GM21619 (cell line): ENCODE measurements around the gene ITGB3.
A peak's percentile ranks its signal among the peaks of the same experiment; 100 is the strongest.
"Not testable (repeated sequence)": the region's sequence is repeated elsewhere in the genome, so short reads cannot be mapped to it uniquely, and the experiment has no call there.

Source experiments
- ATAC-seq: cut with Tn5 transposase; IDR thresholded peaks from one replicate; pipeline ENCODE4 v1.9.1; 2021; ENCODE audit not compliant: unreplicated experiment

Gene ITGB3

GRCh38 chr17:47222047-47222446 lies 31.6 kb upstream of the ITGB3 start:
- ATAC-seq: no peak

DNA sequence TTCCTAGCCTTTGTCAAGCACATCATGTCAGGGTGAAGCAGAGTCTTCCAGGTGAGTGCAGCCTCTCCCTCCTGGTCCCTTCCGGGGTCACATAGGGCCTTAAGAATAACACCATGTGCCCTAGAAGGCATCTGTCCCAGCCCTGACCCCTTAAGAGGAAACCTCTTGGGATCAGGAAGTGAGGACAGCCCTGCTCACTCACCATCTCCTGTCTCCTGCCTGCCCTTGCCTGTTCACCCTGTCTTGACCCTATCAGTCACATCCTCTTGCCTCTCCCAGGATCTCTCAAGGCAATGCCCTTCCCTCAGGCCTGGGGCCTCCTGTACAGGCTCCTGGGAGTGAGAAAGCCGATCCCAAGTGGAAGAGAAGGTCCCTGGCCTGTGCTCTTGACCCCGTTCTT lies 30.6 kb upstream of the ITGB3 start:
- ATAC-seq: no peak

GRCh38 chr17:47223460-47223859 lies 30.2 kb upstream of the ITGB3 start:
- no peak for ATAC-seq

- not testable (repeated sequence) for ATAC-seq
Observed at GRCh38 chr17:47224077-47224476, 29.6 kb upstream of the ITGB3 start.

DNA sequence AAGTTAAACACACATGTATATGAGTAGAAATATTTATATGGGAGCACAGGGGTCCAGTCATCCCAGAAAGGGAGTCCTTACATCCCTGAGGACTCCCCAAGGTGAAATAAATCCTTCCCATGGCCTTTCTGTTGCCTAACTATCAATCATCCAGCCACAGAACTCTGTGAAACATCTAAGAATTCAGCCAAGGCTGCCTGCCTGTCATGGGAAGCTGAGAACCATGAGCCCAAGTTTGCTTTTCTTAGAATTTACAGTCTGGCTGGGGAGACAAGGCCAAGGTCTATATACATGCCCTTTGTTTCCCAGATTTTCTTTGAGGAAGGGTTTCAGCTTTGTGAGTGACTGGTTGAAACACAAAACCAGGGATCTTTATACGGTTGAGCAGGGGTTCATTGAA lies 28.7 kb upstream of the ITGB3 start:
- ATAC-seq: no peak

DNA sequence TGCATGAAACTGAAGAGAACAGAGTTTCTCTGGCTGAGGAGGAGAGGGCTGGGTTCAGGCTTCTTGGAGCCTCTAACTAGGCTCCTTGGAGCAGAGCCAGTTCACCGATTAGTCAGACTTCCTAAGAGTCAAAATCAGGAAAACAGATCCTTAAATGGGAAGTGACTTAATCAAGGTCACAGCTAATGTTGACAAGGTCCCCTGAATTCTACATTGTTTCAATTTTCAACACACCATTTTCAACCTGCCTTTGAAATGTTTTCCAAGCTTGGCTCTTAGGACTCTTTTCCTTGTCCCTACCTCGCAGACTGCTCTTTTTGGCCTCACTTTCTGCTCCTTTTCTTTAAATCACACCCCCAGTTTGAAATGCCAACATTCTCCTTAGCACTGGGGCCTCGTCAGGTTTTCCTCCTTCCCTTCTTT lies 28.2 kb upstream of the ITGB3 start:
- ATAC-seq: no peak

DNA sequence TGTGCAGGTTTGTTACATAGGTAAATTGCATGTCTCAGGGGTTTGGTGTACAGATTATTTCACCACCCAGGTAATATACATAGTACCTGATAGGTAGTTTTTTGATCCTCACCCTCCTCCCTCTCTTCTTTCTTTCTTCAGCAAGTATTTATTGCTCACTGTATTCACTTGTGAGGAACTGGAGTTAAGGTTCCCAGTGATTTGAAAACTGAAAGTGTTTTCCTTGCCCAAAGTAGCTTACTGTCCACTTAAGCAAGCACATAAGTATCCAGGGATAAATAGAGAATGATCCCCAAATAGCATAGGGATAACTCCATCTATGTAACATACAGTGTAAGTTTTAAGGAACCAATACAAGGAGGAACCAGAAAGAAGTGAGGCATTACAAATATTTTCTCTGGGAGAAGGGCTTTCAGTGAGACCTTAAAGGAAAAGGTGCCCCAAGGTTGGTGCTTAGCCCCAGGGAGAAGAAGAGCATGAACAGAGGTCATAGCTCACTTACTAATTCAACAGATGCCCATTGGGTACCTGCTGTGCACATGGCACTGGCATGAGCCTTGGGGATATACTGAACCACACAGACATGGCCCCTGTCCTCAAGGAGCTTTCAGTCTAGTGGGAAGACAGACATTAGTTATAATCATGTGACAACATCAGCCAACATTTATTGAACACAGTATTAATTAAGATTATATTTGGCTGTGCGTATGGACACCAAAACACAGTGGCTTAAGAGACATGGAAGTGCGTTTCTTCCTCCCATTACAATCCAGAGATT lies 27.5 kb upstream of the ITGB3 start:
- no peak for ATAC-seq

- ATAC-seq: no peak
Observed at GRCh38 chr17:47227862-47228261, 25.8 kb upstream of the ITGB3 start.

DNA sequence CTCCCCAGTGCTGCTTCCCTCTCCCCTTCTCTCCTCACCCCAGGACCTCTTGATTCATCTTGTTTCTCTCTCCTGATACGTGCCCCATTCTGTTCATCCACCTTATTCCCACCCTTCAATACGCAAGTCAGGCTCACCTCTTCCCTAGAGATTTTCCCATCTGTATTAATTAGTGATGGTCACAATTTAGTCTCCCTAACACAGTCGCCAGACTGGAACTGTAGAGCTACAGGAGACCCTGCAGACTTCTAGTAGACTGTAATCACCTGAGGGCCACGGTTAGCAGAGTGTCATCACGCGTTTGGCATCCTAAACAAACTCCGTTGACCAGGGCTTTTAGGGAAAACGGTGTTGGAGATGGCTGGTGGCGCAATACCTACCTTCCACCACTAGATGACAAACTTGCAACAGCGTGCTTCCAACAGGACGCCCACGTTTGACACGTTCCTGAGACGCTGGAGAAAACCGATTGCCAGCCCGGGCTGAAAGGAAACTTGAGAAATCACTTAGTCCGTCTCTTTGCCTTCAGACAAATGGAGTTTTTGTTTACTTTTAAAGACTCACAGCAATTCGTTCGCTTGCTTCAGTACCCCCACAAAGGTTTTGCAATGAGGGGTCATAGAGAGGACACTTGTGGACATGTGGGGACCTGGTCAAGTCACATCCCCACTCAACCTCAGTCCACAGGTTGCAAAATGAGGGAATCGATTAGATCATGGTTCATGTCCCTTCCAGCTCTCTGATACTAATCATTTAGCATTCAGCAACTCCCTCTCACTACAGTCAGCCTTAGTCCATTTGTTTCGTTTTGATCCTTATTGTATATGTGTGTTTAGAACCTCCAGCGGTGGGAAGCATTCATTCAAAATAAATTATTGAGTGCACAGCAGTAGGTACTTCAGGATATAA lies 23.8 kb upstream of the ITGB3 start:
- ATAC-seq: peak; percentile 64

- no peak for ATAC-seq
Observed at GRCh38 chr17:47230864-47231263, 22.8 kb upstream of the ITGB3 start.

DNA sequence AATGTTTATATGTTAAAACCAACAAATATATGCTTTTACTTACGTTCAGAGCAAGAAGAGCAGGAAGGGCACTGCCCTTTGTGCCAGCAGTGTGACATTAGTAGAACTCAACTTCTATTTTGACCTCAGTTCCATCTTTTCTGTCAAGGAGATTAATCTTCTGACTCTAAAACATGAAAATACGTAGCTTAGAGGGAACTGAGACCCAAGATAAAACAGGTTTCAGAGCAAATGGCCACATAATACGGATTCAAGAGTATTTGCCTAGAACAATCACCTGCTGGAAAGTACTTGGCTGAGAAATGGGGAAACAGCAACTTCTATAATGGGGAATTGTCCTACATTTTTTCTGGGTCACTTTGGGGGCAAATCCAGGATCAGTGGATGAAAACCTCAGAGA lies 22.3 kb upstream of the ITGB3 start:
- ATAC-seq: no peak

- no peak for ATAC-seq
Observed at GRCh38 chr17:47231866-47232265, 21.8 kb upstream of the ITGB3 start.

DNA sequence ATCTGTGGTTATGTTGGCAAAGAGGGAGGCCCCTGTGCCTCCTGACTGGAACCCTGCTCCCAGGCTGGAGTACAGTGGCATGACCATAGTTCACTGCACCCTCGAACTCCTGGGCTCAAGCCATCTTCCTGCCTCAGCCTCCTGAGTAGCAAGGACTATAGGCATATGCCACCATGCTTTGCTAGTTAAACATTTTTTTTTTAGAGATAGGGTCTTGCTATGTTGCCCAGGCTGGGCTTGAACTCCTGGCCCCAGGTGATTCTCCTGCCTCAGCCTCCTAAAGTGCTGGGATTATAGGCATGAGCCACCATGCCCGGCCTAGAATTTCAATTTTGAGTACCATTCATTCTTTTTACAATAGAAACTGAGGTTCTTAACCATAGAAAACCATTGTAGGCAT lies 21.2 kb upstream of the ITGB3 start:
- ATAC-seq: no peak

DNA sequence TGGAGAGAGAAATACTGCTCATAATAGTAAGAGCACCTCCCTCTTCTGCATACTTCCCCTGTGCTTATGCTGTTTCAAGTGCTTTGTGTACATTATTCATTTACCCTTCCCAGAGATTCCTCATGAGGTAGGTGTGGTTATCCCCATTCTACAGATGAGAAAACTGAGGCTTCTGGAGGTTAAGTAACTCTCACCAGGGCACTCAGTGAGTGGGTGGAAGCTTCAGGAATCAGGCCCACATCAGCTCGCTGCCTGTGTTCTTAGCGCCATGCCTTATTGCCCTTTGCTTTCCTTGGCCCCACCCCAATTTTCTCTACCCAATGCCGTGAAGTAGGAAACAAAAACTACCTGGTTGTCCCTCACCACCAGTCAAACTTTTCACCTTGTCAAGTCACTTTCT lies 18.1 kb upstream of the ITGB3 start:
- ATAC-seq: no peak

DNA sequence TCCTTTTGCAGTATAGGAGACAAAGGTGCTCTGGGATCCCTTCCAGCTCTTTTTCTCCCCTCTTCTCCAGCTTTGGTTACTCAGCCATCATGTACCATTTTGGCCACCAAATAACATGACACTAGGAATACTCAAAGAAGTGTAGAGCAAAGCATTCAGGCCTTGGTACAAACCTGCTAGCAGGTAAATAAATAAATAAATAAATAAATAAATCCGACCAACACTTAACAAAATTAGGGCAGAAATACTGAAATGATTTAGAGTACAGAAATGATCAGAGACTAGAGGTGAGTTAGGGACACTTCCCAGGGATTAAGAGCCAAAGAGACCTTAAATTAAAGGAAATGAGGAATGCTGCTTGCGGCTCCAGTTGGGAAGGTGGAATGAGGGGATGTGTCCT lies 17.7 kb upstream of the ITGB3 start:
- ATAC-seq: no peak

DNA sequence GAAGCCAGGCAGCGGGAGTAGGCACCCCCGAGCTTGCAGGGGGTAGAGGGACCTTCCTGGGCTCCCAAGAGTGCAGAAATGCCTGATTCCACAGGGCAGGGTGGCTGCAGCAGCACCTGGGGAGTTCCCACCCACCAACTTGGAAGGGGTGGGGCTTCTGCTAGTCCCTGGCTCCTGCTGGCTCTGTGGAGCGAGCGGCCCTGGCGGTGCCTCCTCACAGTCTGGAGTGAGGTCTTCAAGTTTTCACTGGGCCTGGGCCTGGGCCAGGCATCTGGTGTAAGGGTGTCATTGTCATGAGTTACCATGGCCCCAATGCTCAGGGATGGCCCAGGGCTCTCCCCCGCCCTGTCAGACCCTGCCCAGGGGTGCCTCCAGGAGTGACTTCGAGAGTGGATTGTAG lies 15.8 kb upstream of the ITGB3 start:
- no peak for ATAC-seq

DNA sequence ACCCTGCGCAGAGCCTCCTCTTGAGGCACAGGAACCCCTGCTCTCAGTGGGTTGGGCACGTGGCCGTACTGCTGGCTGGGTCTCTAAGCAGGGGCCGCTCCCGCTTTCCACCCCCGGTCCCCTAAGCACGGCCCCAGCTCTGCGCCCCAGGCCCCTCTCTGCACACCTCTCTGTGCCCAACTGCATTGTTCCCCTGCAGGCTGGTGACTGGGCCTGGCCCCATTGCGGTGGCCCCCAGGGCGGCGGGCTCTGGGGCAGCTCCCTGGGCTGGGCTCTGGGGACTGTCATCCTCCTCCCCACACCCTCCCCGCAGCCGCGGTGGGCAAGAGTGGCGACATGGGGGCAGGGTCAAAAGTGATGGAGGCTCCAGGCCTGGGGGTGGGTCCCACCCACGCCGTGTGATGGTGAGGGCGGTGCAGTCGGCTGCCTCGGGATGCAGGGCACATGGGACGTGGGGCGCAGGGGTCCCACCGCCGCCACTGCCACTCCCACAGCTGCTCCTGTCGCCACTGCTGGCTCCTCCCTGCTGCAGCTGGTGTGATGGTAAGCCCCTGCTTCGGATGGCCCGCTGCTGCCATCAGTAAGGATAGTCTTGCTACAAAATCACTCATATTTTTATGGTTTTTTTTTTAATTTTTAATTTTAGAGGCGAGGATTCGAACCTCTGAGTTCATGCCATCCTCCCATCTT lies 15.2 kb upstream of the ITGB3 start:
- no peak for ATAC-seq

- no peak for ATAC-seq
Observed at GRCh38 chr17:47239619-47239966, 14.0 kb upstream of the ITGB3 start.

DNA sequence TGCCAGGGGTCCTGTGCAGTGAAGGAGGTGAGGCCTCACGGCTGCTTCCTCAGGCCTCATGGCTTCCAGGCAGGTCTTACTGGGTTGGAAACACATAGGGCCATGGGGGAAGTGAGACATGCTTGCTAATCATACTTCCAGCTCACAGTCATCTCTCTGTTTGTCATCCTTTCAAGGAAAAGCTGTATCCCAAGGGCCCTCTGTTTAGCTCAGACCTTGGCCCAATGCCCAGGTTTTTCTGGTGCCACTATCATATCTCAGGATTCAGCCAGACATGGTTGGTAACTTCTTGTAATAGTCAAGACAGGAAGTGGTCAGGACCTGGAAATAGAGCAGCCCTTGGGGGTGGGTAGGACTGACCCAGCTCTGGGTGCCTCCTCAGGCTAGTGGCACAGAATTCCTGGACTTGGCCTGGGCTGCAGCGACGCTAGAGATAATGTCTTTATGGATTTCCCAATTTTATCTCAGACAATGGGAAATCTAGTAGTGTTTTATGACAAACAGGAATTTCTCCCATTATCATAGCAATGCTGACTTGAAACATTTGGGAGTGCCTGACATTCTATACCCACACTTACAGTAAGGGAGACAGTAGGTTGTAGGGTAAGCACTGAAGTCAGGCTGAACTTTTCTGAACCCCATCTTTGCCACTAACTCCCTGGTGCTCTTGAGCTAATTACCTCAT lies 13.5 kb upstream of the ITGB3 start:
- ATAC-seq: no peak

DNA sequence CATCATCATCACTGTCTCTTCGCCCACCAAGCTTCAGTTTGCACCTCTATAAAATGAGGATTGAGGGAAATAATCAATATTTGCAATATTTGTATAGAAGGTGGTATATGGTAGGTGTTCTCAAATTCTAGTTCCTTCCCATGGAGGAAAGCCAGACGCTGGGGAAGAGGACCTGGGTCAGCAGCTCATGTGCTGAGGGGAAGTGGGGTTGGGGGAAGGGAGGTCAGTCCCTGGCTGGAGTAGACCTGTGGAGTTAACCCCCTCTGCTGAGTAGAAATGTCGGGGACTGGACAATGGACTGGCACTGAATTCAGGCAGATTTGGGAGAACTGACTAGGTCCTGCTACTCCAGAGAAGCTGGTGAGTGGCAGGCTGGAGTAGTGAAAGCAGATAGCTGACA lies 12.8 kb upstream of the ITGB3 start:
- ATAC-seq: no peak

DNA sequence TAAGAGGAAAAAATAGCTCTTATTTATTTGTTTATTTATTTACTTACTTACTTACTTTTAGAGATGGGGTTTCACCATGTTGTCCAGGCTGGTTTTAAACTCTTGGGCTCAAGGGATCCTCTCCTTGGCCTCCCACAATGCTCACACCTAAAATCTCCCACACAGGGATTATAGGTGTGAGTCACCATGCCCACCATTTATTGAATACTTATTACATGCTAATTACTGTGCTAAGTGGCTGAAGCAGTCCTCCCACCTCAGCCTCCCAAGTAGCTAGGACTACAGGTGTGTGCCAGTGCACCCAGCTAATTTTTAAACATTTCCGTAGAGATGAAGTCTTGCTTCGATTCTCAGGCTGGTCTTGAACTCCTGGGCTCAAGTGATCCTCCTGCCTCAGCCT lies 11.0 kb upstream of the ITGB3 start:
- no peak for ATAC-seq
